ENCODE data around the gene GPC5. TPM values are rescaled to one million over a fixed set of nuclear protein-coding genes. Genes with fewer than 3 reads are reported as not detected.
A peak's percentile ranks its signal among the peaks of the same experiment; 100 is the strongest.

GPC5 gene
- total RNA-seq, result not detected

DNA sequence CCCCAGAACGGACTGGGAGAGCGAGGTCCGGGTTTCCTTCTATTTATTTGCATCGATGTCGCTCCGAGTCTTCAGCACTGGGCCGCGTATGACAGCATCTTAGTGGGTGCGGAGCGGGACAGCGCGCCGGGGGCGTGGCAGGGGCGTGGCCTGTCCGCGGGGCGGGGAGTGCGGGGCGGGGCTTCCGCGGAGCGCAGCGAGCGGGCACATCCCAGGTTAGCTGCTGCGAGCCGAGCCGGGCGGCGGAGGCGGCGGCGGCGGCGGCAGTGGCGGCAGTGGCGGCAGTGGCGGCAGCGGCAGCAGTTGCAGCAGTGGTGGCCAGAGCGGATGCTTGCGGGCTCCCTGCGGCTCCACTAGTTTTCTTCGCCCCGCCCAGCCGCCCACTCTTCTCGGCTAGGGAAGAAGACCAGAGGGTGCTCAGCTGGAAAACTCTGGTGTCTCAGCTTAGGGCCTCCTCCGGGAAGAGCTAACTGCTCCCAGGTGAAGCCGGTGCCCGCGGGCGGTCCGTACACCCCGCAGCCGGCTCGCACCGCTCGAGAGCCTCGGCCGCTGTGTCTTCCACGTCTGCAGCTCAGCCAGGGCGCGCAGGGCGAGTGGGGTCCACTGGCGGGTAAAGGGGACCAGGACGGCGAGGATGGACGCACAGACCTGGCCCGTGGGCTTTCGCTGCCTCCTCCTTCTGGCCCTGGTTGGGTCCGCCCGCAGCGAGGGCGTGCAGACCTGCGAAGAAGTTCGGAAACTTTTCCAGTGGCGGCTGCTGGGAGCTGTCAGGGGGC is at the start of gene GPC5:
TSS of gene GPC5 (plus strand) at position 209 of the 776 bp plus-strand sequence.
- Histone ChIP-seq H3K27ac (no peak within 1 kb of the TSS), H3K27me3 (peaks cover 32 to 54% (median 38%) of the 10 kb centered on the region in 3 donors), H3K9me3 (no peaks in the 10 kb centered on the region), H3K36me3 (no peaks in the 10 kb centered on the region), H3K4me3 (peak within 1 kb of the TSS; percentile 42 to 62 (median 52)), H3K4me1 (peaks cover 7 to 10% of the 10 kb centered on the region in 2 donors)
- ATAC-seq (peak; percentile 88 to 91), DNase-seq (peak; percentile 32 to 49)
- in situ Hi-C loops (cut with MboI; ENCODE audit: low sequenced_read_pairs in 4 of 4), result no loop called here
- intact Hi-C loops (cut with DNase I; ENCODE audit: low total_unique reads), result loop anchor here (2.0 kb wide), 1 partner anchor 52 kb away; the partner anchor contains the start of gene MIR17HG
- no peak for TF ChIP-seq POLR2A (IDR thresholded peaks at IDR 0.05)
- TF ChIP-seq, protein P1, sequence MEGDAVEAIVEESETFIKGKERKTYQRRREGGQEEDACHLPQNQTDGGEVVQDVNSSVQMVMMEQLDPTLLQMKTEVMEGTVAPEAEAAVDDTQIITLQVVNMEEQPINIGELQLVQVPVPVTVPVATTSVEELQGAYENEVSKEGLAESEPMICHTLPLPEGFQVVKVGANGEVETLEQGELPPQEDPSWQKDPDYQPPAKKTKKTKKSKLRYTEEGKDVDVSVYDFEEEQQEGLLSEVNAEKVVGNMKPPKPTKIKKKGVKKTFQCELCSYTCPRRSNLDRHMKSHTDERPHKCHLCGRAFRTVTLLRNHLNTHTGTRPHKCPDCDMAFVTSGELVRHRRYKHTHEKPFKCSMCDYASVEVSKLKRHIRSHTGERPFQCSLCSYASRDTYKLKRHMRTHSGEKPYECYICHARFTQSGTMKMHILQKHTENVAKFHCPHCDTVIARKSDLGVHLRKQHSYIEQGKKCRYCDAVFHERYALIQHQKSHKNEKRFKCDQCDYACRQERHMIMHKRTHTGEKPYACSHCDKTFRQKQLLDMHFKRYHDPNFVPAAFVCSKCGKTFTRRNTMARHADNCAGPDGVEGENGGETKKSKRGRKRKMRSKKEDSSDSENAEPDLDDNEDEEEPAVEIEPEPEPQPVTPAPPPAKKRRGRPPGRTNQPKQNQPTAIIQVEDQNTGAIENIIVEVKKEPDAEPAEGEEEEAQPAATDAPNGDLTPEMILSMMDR (IDR thresholded peaks at IDR 0.05 in 4 of 5, conservative IDR thresholded peaks at IDR 0.05 in 1 of 5), result no peak

DNA sequence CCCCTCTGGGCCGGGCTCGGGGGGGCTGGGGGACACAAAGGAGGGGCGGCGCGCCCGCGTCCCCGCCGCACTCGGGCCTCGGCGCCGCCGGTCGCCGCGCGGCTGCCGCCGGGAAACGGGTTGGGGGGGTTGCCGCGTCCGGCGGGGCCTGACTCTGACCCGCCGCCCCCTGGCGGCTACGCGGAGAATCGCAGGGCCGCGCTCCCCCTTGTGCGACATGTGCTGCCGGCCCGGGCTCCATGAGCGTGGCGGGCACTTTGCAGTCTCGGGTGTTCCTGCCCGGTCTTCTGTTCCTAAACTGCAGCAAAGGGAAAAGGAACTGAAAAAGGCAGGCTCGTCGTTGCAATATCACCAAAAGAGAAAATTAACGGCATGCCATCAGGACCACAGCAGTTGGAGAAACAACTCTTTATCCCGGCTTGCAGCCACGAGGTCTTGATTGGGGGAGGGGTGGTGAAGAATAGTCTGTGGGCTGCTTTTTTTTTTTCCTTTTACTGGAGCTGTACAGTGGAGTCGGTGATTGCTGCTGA is 49.5 kb upstream of the GPC5 start:
- Histone ChIP-seq H3K27me3 (no peaks in the 10 kb centered on the region), H3K4me1 (peaks cover 10 to 20% of the 10 kb centered on the region in 2 donors), H3K9me3 (no peaks in the 10 kb centered on the region), H3K36me3 (peaks cover 0 to 41% of the 10 kb centered on the region in 2 donors), H3K4me3 (peak overlapping the region; percentile 40 to 78 (median 72)), H3K27ac (peak overlapping the region; percentile 86 to 94 (median 88))
- peak; percentile 63 to 70 for TF ChIP-seq POLR2A (IDR thresholded peaks at IDR 0.05)
- TF ChIP-seq, protein P1 (IDR thresholded peaks at IDR 0.05 in 4 of 5, conservative IDR thresholded peaks at IDR 0.05 in 1 of 5), result peak; percentile 88 to 99 (median 99)
- intact Hi-C loops (cut with DNase I; ENCODE audit: low total_unique reads), result loop anchor here (5.0 kb wide), 1 partner anchor 37 kb away; no protein-coding TSS in a partner anchor
- ATAC-seq (peak; percentile 75), DNase-seq (peak; percentile 78 to 88)
- in situ Hi-C loops (cut with MboI; ENCODE audit: low sequenced_read_pairs in 4 of 4), result no loop called here

DNA sequence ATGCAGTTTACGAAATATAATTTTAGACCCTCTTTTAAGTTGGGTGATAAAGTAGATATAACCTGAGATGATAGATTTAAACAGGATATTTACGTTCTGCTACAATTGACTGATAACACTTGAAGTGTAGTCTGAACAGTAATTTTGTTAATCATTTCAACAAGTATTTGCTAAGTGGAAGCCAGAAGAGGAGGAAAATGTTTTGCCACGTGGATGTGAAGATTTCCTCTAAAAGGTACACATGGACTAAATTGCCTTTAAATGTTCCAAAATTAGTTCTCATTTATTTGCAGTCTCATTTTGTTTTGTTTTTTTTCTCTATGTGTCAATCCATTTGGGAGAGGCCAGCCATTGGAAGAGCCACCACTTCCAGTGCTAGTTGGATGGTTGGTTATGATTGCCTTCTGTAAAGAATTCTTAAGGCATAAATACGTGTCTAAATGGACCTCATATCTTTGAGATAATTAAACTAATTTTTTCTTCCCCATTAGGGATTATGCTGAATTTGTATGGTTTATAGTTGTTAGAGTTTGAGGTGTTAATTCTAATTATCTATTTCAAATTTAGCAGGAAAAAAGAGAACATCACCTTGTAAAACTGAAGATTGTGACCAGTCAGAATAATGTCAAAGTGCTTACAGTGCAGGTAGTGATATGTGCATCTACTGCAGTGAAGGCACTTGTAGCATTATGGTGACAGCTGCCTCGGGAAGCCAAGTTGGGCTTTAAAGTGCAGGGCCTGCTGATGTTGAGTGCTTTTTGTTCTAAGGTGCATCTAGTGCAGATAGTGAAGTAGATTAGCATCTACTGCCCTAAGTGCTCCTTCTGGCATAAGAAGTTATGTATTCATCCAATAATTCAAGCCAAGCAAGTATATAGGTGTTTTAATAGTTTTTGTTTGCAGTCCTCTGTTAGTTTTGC is 48.2 kb upstream of the GPC5 start:
- ATAC-seq, result no peak
- Histone ChIP-seq H3K27me3 (no peaks in the 10 kb centered on the region), H3K4me3 (no peak overlapping the region), H3K9me3 (no peaks in the 10 kb centered on the region), H3K36me3 (peaks cover 0 to 54% of the 10 kb centered on the region in 2 donors), H3K27ac (no peak overlapping the region), H3K4me1 (peaks cover 10 to 20% of the 10 kb centered on the region in 2 donors)
- TF ChIP-seq POLR2A (IDR thresholded peaks at IDR 0.05), result no peak
- TF ChIP-seq, protein P1 (IDR thresholded peaks at IDR 0.05 in 4 of 5, conservative IDR thresholded peaks at IDR 0.05 in 1 of 5), result no peak
- in situ Hi-C loops (cut with MboI; ENCODE audit: low sequenced_read_pairs in 4 of 4) (no loop called here), intact Hi-C loops (cut with DNase I; ENCODE audit: low total_unique reads) (loop anchor here (5.0 kb wide), 1 partner anchor 38 kb away; no protein-coding TSS in a partner anchor)
- no peak for DNase-seq

DNA sequence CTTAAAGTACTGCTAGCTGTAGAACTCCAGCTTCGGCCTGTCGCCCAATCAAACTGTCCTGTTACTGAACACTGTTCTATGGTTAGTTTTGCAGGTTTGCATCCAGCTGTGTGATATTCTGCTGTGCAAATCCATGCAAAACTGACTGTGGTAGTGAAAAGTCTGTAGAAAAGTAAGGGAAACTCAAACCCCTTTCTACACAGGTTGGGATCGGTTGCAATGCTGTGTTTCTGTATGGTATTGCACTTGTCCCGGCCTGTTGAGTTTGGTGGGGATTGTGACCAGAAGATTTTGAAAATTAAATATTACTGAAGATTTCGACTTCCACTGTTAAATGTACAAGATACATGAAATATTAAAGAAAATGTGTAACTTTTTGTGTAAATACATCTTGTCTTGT is 47.3 kb upstream of the GPC5 start:
- H3K36me3 ChIP-seq, result peaks cover 0 to 59% of the 10 kb centered on the region in 2 donors
- H3K4me3 ChIP-seq, result no peak overlapping the region
- no peak for DNase-seq
- in situ Hi-C loops (cut with MboI; ENCODE audit: low sequenced_read_pairs in 4 of 4) (no loop called here), intact Hi-C loops (cut with DNase I; ENCODE audit: low total_unique reads) (no loop called here)
- no peak for ATAC-seq
- no peak overlapping the region for H3K27ac ChIP-seq
- no peaks in the 10 kb centered on the region for H3K27me3 ChIP-seq
- H3K9me3 ChIP-seq, result no peaks in the 10 kb centered on the region
- peaks cover 10 to 20% of the 10 kb centered on the region in 2 donors for H3K4me1 ChIP-seq
- TF ChIP-seq, protein P1 (IDR thresholded peaks at IDR 0.05 in 4 of 5, conservative IDR thresholded peaks at IDR 0.05 in 1 of 5), result no peak
- no peak for TF ChIP-seq POLR2A (IDR thresholded peaks at IDR 0.05)

Data from gastrocnemius medialis (tissue), 4 donors.